22Rv1 (cell line): ENCODE data around the gene IDH2.

Experiments
- H3K27ac ChIP-seq: fragments of 450-650 bp; 2 replicates; pipeline ENCODE4 v1.5.1; 2017
- ZFX ChIP-seq: fragments of 450-650 bp; IDR thresholded peaks from 2 replicates; pipeline ENCODE4 v1.6.1; 2017; ENCODE audit warnings: antibody characterized with exemption, borderline replicate concordance
- TF ChIP-seq, protein P1 (sequence below): fragments of 450-650 bp; IDR thresholded peaks from 2 replicates; pipeline ENCODE4 v1.5.1; 2017; ENCODE audit warnings: mild to moderate bottlenecking

Gene IDH2

DNA sequence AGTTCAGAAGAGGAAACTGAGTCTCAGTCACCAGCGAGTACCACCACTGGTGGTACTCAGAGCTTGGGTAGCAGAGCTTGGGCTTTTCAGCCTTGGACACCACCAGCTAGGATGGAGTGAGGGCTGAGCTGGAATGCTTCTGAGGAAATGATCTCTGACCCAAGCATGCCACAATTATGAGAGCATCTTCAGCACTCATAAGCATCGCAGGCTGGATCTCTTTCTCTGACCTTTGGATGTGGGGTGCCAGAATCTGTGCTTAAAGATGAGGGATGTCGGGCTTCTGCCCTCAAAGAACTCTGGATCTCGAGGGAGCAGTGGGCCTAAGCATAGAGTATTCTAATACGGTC, 64.8 kb downstream of the IDH2 start:
- H3K27ac ChIP-seq, result no peak overlapping the region
- TF ChIP-seq ZFX, result no peak
- TF ChIP-seq, protein P1, sequence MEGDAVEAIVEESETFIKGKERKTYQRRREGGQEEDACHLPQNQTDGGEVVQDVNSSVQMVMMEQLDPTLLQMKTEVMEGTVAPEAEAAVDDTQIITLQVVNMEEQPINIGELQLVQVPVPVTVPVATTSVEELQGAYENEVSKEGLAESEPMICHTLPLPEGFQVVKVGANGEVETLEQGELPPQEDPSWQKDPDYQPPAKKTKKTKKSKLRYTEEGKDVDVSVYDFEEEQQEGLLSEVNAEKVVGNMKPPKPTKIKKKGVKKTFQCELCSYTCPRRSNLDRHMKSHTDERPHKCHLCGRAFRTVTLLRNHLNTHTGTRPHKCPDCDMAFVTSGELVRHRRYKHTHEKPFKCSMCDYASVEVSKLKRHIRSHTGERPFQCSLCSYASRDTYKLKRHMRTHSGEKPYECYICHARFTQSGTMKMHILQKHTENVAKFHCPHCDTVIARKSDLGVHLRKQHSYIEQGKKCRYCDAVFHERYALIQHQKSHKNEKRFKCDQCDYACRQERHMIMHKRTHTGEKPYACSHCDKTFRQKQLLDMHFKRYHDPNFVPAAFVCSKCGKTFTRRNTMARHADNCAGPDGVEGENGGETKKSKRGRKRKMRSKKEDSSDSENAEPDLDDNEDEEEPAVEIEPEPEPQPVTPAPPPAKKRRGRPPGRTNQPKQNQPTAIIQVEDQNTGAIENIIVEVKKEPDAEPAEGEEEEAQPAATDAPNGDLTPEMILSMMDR, result no peak

DNA sequence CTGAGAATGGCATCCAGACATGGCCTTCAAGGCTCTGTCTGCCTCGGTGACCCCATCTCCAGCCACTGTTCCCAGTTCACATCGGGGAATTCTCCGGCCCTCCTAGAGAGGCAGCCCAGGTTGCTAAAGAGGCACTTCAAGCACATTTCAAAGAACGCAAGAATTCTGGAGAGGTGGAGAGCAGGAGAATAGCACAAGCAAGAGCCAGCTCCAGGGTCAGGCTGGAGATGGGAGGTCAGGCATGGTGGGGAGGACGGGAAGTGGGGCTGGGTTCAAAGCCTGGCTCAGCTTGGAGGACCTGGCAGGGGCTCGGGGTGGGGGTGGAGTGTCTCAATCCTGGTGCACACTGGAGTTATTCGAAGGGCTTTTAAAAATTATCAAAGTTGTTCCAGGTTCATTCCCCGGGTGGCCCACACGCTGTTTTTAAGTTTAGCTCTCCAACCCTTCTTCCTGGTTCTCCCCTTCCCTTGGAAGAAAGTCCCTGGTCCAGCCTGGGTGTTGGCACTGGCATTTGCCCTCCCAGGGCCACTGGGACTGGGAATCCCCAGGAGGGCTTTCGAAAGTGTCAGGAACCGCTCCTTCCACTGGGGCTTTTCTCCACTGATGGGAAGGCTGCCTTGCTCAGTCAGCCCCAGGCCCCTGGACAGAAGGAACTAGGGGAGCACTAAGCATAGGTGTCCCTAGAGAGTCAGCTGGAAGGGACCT, 65.3 kb downstream of the IDH2 start:
- TF ChIP-seq, protein P1, result no peak
- TF ChIP-seq ZFX, result no peak
- no peak overlapping the region for H3K27ac ChIP-seq

DNA sequence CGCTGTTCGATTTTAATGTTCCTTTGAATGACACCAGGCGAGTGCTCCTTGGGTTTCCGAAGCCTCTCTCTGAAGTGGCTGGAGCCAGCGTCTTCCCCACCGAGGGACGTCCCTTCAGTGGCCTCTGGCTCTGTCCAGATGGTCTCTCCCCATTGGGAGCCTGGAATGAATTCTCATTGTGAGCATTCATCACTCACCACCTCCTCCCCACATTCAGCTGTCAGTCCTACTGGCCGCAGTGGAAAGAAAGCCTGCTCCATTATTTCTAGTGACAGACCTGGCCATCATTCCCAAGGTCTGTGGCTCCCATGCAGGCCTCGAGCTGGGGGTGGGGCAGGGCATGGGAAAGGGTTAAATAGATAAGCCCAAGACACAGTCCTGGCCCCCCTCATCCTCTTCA, 65.9 kb downstream of the IDH2 start:
- TF ChIP-seq, protein P1, result no peak
- TF ChIP-seq ZFX, result no peak
- H3K27ac ChIP-seq, result no peak overlapping the region

DNA sequence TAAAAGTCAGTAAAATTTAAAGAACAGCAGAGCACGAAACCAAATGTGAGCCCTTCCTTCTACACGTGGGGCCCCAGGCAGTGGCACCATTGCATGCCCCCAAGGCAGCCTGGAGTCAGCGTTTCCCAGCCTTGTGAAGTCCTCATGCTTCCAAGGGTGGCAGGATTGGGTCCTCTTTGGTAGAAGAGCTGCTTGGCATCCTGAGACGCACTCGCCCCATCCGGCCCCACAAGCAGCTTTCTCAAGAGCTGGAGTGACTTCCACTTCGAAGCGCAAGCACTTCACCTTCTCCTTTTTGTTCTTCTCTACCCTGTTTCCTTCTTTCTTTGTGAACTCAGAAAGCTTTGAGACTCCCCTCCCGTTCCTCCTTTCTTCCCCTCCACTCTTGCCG, 66.4 kb downstream of the IDH2 start:
- peak overlapping the region; percentile 10; the same call in 1 of the 2 replicates for H3K27ac ChIP-seq
- TF ChIP-seq, protein P1, result no peak
- no peak for TF ChIP-seq ZFX

DNA sequence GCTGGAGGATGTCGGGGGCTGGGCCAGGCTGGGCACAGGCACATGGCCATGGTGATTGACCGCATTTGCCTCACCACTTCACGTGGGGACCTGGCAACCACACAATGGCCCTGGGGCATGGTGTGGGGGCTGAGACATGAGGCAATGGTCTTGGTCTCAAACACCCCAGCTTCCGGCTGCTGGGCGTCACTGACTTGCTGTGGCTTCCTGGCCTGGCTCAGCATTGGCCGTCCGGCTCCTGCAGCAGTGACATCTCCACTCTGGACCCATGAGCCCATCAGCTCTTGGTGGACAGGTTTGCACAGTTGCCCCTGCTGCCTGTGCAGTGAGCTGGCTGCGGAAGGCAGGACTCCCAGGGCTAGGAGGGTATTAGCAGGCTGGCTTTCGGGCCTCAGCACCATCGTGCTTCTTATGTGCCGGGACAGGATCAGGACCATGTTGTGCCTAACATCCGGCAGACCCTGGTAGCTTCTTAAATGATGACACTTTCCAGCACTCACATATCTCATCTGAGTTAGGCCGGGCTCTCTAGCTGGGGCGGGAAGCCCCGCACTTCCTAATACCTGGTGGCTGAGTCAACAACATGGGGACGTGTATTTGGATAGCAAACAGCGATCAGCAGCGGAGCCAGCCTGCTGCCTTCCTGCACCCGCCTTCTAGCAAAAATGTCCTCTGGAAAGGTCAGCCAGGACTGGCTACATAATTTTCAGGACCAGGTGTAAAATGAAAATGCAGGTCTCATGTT, 67.0 kb downstream of the IDH2 start:
- peak overlapping the region; percentile 10; the same call in 1 of the 2 replicates for H3K27ac ChIP-seq
- TF ChIP-seq, protein P1, result no peak
- no peak for TF ChIP-seq ZFX

DNA sequence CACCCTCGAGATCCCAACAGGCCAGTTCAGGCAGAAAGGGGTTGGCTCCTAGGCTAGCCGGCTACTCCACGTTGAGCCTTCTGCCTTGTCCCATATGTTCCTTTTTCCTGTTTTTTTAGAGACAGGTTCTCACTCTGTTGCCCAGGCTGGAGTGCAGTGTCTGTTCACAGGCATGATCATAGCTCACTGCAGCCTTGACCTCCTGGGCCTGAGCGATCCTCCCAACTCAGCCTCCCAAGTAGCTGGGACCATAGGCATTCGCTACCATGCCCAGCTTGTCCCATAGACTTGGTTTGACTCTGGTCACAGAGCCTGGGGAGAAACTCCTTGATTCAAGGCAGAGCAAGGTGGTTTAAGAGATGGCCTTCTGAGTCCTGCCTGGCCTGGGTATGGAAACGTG, 68.8 kb downstream of the IDH2 start:
- no peak overlapping the region for H3K27ac ChIP-seq
- no peak for TF ChIP-seq ZFX
- TF ChIP-seq, protein P1, result no peak
